ENCODE results near the gene MAGED2. TPM values are rescaled to one million over a fixed set of nuclear protein-coding genes. Genes with fewer than 3 reads are reported as not detected.
"Not testable (repeated sequence)": the region's sequence is repeated elsewhere in the genome, so short reads cannot be mapped to it uniquely, and the experiment has no call there.

MAGED2 gene
- total and polyA plus RNA-seq, 10 of the 15 experiments (the other 5 are each of a cell fraction or from before 2014, with no cell fraction given), result 25.6 to 47.8 (median 38.4) TPM

- Histone ChIP-seq H3K4me2 (ENCODE audit: control insufficient read depth, insufficient read depth) (no peak overlapping the region), H2AFZ (ENCODE audit: control insufficient read depth, low read depth, low read length) (no peak overlapping the region), H3K4me1 (ENCODE audit: control insufficient read depth, insufficient read depth, low read length) (no peaks in the 10 kb centered on the region), H4K20me1 (ENCODE audit: control insufficient read depth, insufficient read depth) (no peaks in the 10 kb centered on the region), H3K27ac (ENCODE audit: control insufficient read depth, insufficient read depth) (no peak overlapping the region), H3K79me2 (ENCODE audit: control insufficient read depth, insufficient read depth, low read length) (no peaks in the 10 kb centered on the region), H3K9me3 (replicated peaks; ENCODE audit: control insufficient read depth, insufficient read depth, low read length) (no peaks in the 10 kb centered on the region), H3K4me3 (no peak overlapping the region), H3K36me3 (ENCODE audit: control insufficient read depth in 2 of 2, insufficient read depth in 2 of 2, low read length in 1 of 2) (no peaks in the 10 kb centered on the region), H3K27me3 (replicated peaks in 1 of 2; ENCODE audit: control insufficient read depth in 2 of 2, insufficient read depth in 2 of 2, low read length in 1 of 2) (no peaks in the 10 kb centered on the region), H3K9ac (ENCODE audit: control insufficient read depth, insufficient read depth, low read length) (no peak overlapping the region)
- ATAC-seq (no peak), DNase-seq (ENCODE audit: low read depth, low spot score) (no peak), FAIRE-seq (no peak)
- ChIA-PET SMC1A (ENCODE audit: uncharacterized antibody, unreplicated experiment) (no interaction called here), RAD21 (ENCODE audit: unreplicated experiment) (no interaction called here), CTCF (interaction anchor here (0.6 kb wide), 1 partner anchor 215 kb away, joined by 4 read pairs; no protein-coding TSS in a partner anchor), POLR2A (no interaction called here)
- intact Hi-C loops (cut with micrococcal nuclease; ENCODE audit: unreplicated experiment) (no loop called here), in situ Hi-C loops (cut with MboI) (no loop called here)
- no peak for TF ChIP-seq FOXK2 (IDR thresholded peaks at IDR 0.05)
- TF ChIP-seq RBBP5 (conservative IDR thresholded peaks at IDR 0.05), result no peak
- no peak for TF ChIP-seq YY1 (IDR thresholded peaks at IDR 0.05; ENCODE audit: low read depth, low read length)
- no peak for TF ChIP-seq ZBTB40 (IDR thresholded peaks at IDR 0.05; ENCODE audit: borderline replicate concordance)
- no peak for TF ChIP-seq STAT1 (conservative IDR thresholded peaks at IDR 0.05)
- no peak for TF ChIP-seq ASH2L (IDR thresholded peaks at IDR 0.05; ENCODE audit: borderline replicate concordance, low read depth)
- TF ChIP-seq CREB1 (IDR thresholded peaks at IDR 0.05; ENCODE audit: low read depth), result no peak
- TF ChIP-seq FOS (IDR thresholded peaks at IDR 0.05; ENCODE audit: borderline replicate concordance, extremely low read depth, insufficient read length), result no peak
- TF ChIP-seq BMI1 (IDR thresholded peaks at IDR 0.05; ENCODE audit: borderline replicate concordance), result no peak
- no peak for TF ChIP-seq TCF7 (IDR thresholded peaks at IDR 0.05; ENCODE audit: borderline replicate concordance)
- no peak for TF ChIP-seq TCF3 (IDR thresholded peaks at IDR 0.05; ENCODE audit: borderline replicate concordance, insufficient read depth, low read depth, low read length)
- 10% methylated on average over 2 of the region's 2 CpGs for WGBS (ENCODE audit: insufficient coverage, insufficient replicate concordance, low lambda C conversion rate, missing lambda C conversion rate)
- no TSS peak for BruUV-seq (replicated peaks)
Measured at GRCh38 chrX:54843050-54843449, 35.5 kb downstream of the MAGED2 start.

GRCh38 chrX:54847700-54848099, 40.2 kb downstream of the MAGED2 start:
- FAIRE-seq; BruUV-seq (replicated peaks); POLR2A ChIA-PET; H4K20me1 ChIP-seq (ENCODE audit: control insufficient read depth, insufficient read depth); DNase-seq (ENCODE audit: low read depth, low spot score); H3K27me3 ChIP-seq (replicated peaks in 1 of 2; ENCODE audit: control insufficient read depth in 2 of 2, insufficient read depth in 2 of 2, low read length in 1 of 2); H3K9ac ChIP-seq (ENCODE audit: control insufficient read depth, insufficient read depth, low read length); H3K79me2 ChIP-seq (ENCODE audit: control insufficient read depth, insufficient read depth, low read length); ATAC-seq; CTCF ChIA-PET; H3K9me3 ChIP-seq (replicated peaks; ENCODE audit: control insufficient read depth, insufficient read depth, low read length); H3K4me2 ChIP-seq (ENCODE audit: control insufficient read depth, insufficient read depth); in situ Hi-C loops (cut with MboI); SMC1A ChIA-PET (ENCODE audit: uncharacterized antibody, unreplicated experiment); intact Hi-C loops (cut with micrococcal nuclease; ENCODE audit: unreplicated experiment); H2AFZ ChIP-seq (ENCODE audit: control insufficient read depth, low read depth, low read length); H3K4me1 ChIP-seq (ENCODE audit: control insufficient read depth, insufficient read depth, low read length); H3K36me3 ChIP-seq (ENCODE audit: control insufficient read depth in 2 of 2, insufficient read depth in 2 of 2, low read length in 1 of 2); RAD21 ChIA-PET (ENCODE audit: unreplicated experiment); H3K4me3 ChIP-seq; H3K27ac ChIP-seq (ENCODE audit: control insufficient read depth, insufficient read depth): not testable (repeated sequence)
- 23% methylated on average over 2 of the region's 2 CpGs for WGBS (ENCODE audit: insufficient coverage, insufficient replicate concordance, low lambda C conversion rate, missing lambda C conversion rate)

Measured in GM12878 (cell line).